ENCODE data around the gene LRRC58. TPM values are rescaled to one million over a fixed set of nuclear protein-coding genes. Genes with fewer than 3 reads are reported as not detected.

The LRRC58 gene
- total RNA-seq, 2 donors from 2014 or later = 26.7 to 29.0 TPM

GRCh38 chr3:120289636-120290035, 59.5 kb downstream of the LRRC58 start:
- no peak for DNase-seq (ENCODE audit: low spot score)
- intact Hi-C loops (cut with DNase I) = no loop called here

- intact Hi-C loops (cut with DNase I) = no loop called here
- no peak for DNase-seq (ENCODE audit: low spot score)
Measured at GRCh38 chr3:120286465-120286864, 62.7 kb downstream of the LRRC58 start.

- intact Hi-C loops (cut with DNase I) = no loop called here
- no peak for DNase-seq (ENCODE audit: low spot score)
Measured at GRCh38 chr3:120285508-120285841, 63.7 kb downstream of the LRRC58 start.

GRCh38 chr3:120284747-120285507, 64.2 kb downstream of the LRRC58 start, which contains the start of gene GPR156:
TSS of gene GPR156 (minus strand) at chr3:120285222. CDS start at chr3:120244098, 41,124 bp downstream.
- intact Hi-C loops (cut with DNase I) = no loop called here
- DNase-seq (ENCODE audit: low spot score) = no peak

GRCh38 chr3:120281261-120281660, 67.9 kb downstream of the LRRC58 start:
- intact Hi-C loops (cut with DNase I) = no loop called here
- DNase-seq (ENCODE audit: low spot score) = no peak

GRCh38 chr3:120280566-120280965, 68.6 kb downstream of the LRRC58 start:
- DNase-seq (ENCODE audit: low spot score) = no peak
- intact Hi-C loops (cut with DNase I) = no loop called here

- intact Hi-C loops (cut with DNase I) = no loop called here
- DNase-seq (ENCODE audit: low spot score) = no peak
Measured at GRCh38 chr3:120280026-120280425, 69.1 kb downstream of the LRRC58 start.

GRCh38 chr3:120276767-120277166, 72.4 kb downstream of the LRRC58 start:
- intact Hi-C loops (cut with DNase I) = no loop called here
- no peak for DNase-seq (ENCODE audit: low spot score)

- DNase-seq (ENCODE audit: low spot score) = no peak
- intact Hi-C loops (cut with DNase I) = no loop called here
Measured at GRCh38 chr3:120275618-120276017, 73.5 kb downstream of the LRRC58 start.

- DNase-seq (ENCODE audit: low spot score) = no peak
- intact Hi-C loops (cut with DNase I) = no loop called here
Measured at GRCh38 chr3:120274739-120275167, 74.4 kb downstream of the LRRC58 start.

Other genes starting within 250 kb of the LRRC58 start
- gene GPR156, start 64.1 kb downstream of the LRRC58 start, total RNA-seq = 1 to 10 TPM in 1 of 2 donors, under 1 TPM in 1; 0.71 to 3.1 TPM
- 1,000 to 10,000 TPM in 1 of 2 donors, 100 to 1,000 TPM in 1; 548 to 1,310 TPM for gene FSTL1, start 101.6 kb upstream of the LRRC58 start, total RNA-seq
- gene NDUFB4, start 247.0 kb upstream of the LRRC58 start, total RNA-seq = 100 to 1,000 TPM in 1 of 2 donors, 10 to 100 TPM in 1; 94.9 to 101 TPM